Body of pancreas (tissue), 4 donors: ENCODE results near the gene ATP5PB.

ENCODE experiments used
- CTCF ChIP-seq, 7 experiments: fragments of 450-650 bp in 4 of 7; fragments of 200-600 bp in 3 of 7; sonication (generic) in 3 of 7; IDR thresholded peaks; one replicate each; pipeline ENCODE4 v1.5.1; 2016 to 2019; ENCODE audit warnings: antibody characterized with exemption in 7 of 7
- POLR2A ChIP-seq, 3 donors: fragments of 450-650 bp; IDR thresholded peaks; one replicate each; pipeline ENCODE4 v1.6.1; 2016; ENCODE audit warnings: antibody characterized with exemption in 3 of 3, mild to moderate bottlenecking in 2 of 3

GRCh38 chr1:111506561-111506960, 57.3 kb downstream of the ATP5PB start:
- TF ChIP-seq CTCF (IDR thresholded peaks at IDR 0.05) = no peak
- no peak for TF ChIP-seq POLR2A (IDR thresholded peaks at IDR 0.05)
